ENCODE measurements around the gene NAT9. TPM values are rescaled to one million over a fixed set of nuclear protein-coding genes. Genes with fewer than 3 reads are reported as not detected.

NAT9 gene
- total and polyA plus RNA-seq, 2 donors (not counting 3 experiments of a cell fraction or from before 2014, with no cell fraction given): 39.3 to 44.8 TPM

- POLR2A ChIA-PET: no interaction called here
- Histone ChIP-seq H3K9ac (replicated peaks; ENCODE audit: extremely low read depth, insufficient read depth, low read length) (no peak overlapping the region), H3K9me1 (replicated peaks; ENCODE audit: control insufficient read depth, extremely low read depth, insufficient read depth, low read length) (no peaks in the 10 kb centered on the region), H4K20me1 (replicated peaks; ENCODE audit: control insufficient read depth, extremely low read depth, insufficient read depth, low read length) (no peaks in the 10 kb centered on the region), H3K9me3 (replicated peaks; ENCODE audit: control insufficient read depth, insufficient read depth, low read length) (no peaks in the 10 kb centered on the region), H3K27me3 (ENCODE audit: control insufficient read depth in 2 of 2, insufficient read depth in 2 of 2, low read length in 2 of 2) (no peaks in the 10 kb centered on the region), H3K79me2 (ENCODE audit: control insufficient read depth, insufficient read depth, low read length) (no peaks in the 10 kb centered on the region), H3K27ac (ENCODE audit: insufficient read depth, low read depth, low read length) (no peak overlapping the region), H2AFZ (ENCODE audit: low read depth, low read length) (no peak overlapping the region), H3K4me1 (ENCODE audit: control insufficient read depth, extremely low read depth, insufficient read depth, low read length) (peaks cover 7% of the 10 kb centered on the region), H3K4me2 (ENCODE audit: insufficient read depth, low read length) (no peak overlapping the region), H3K36me3 (ENCODE audit: control insufficient read depth in 2 of 2, extremely low read depth in 1 of 2, insufficient read depth in 2 of 2, low read length in 2 of 2) (no peaks in the 10 kb centered on the region), H3K4me3 (replicated peaks in 1 of 3; ENCODE audit: insufficient read depth in 1 of 3, low read depth in 1 of 3, low read length in 3 of 3) (no peak overlapping the region)
- no TSS peak for BruUV-seq (replicated peaks)
- dilution Hi-C loops (cut with MboI; ENCODE audit: extremely low pct_ligation_motif_present, low sequenced_read_pairs): no loop called here
- DNase-seq (ENCODE audit: low read depth, low spot score) (no peak), FAIRE-seq (no peak)
- CTCF ChIA-PET: interaction anchor here (1.4 to 3.5 kb wide), 3 partner anchors 12 to 32 kb away, joined by 4 to 25 read pairs (median 14); no protein-coding TSS in a partner anchor
- TF ChIP-seq EZH2 (IDR thresholded peaks at IDR 0.05; ENCODE audit: borderline replicate concordance, low read depth, low read length, severe bottlenecking): no peak
- no peak for TF ChIP-seq MAX (IDR thresholded peaks at IDR 0.05; ENCODE audit: insufficient read depth, insufficient read length)
- TF ChIP-seq POLR2A (IDR thresholded peaks at IDR 0.05; ENCODE audit: low read depth, low read length): no peak
- TF ChIP-seq GATA2 (IDR thresholded peaks at IDR 0.05; ENCODE audit: insufficient read depth, insufficient read length, low read depth, low read length): no peak
- TF ChIP-seq JUN (IDR thresholded peaks at IDR 0.05; ENCODE audit: borderline replicate concordance, insufficient read depth, insufficient read length, low read depth): no peak
- TF ChIP-seq POLR2AphosphoS5 (IDR thresholded peaks at IDR 0.05; ENCODE audit: insufficient read depth, low read depth, low read length): no peak
- intact Hi-C loops (cut with micrococcal nuclease): no loop called here
These were observed 17.3 kb downstream of the NAT9 start for GRCh38 chr17:74758848-74759168.

- Histone ChIP-seq H4K20me1 (replicated peaks; ENCODE audit: control insufficient read depth, extremely low read depth, insufficient read depth, low read length) (no peaks in the 10 kb centered on the region), H2AFZ (ENCODE audit: low read depth, low read length) (no peak overlapping the region), H3K9ac (replicated peaks; ENCODE audit: extremely low read depth, insufficient read depth, low read length) (no peak overlapping the region), H3K4me2 (ENCODE audit: insufficient read depth, low read length) (no peak overlapping the region), H3K4me1 (ENCODE audit: control insufficient read depth, extremely low read depth, insufficient read depth, low read length) (peaks cover 7% of the 10 kb centered on the region), H3K9me1 (replicated peaks; ENCODE audit: control insufficient read depth, extremely low read depth, insufficient read depth, low read length) (no peaks in the 10 kb centered on the region), H3K27ac (ENCODE audit: insufficient read depth, low read depth, low read length) (no peak overlapping the region), H3K9me3 (replicated peaks; ENCODE audit: control insufficient read depth, insufficient read depth, low read length) (no peaks in the 10 kb centered on the region), H3K36me3 (ENCODE audit: control insufficient read depth in 2 of 2, extremely low read depth in 1 of 2, insufficient read depth in 2 of 2, low read length in 2 of 2) (no peaks in the 10 kb centered on the region), H3K4me3 (replicated peaks in 1 of 3; ENCODE audit: insufficient read depth in 1 of 3, low read depth in 1 of 3, low read length in 3 of 3) (no peak overlapping the region), H3K79me2 (ENCODE audit: control insufficient read depth, insufficient read depth, low read length) (no peaks in the 10 kb centered on the region), H3K27me3 (ENCODE audit: control insufficient read depth in 2 of 2, insufficient read depth in 2 of 2, low read length in 2 of 2) (no peaks in the 10 kb centered on the region)
- no TSS peak for BruUV-seq (replicated peaks)
- ChIA-PET CTCF (interaction anchor here (0.9 to 3.5 kb wide), 5 partner anchors 12 to 33 kb away, joined by 3 to 25 read pairs (median 8); partner anchors contain the start of gene RAB37), POLR2A (no interaction called here)
- TF ChIP-seq POLR2A (IDR thresholded peaks at IDR 0.05; ENCODE audit: low read depth, low read length) (no peak), CTCF (IDR thresholded peaks at IDR 0.05; ENCODE audit: extremely low read depth in 1 of 2, insufficient read depth in 1 of 2, low read depth in 1 of 2, low read length in 2 of 2) (no peak), MYC (IDR thresholded peaks at IDR 0.05; ENCODE audit: low read depth, low read length) (no peak), GATA2 (IDR thresholded peaks at IDR 0.05; ENCODE audit: insufficient read depth, insufficient read length, low read depth, low read length) (no peak), JUN (IDR thresholded peaks at IDR 0.05; ENCODE audit: borderline replicate concordance, insufficient read depth, insufficient read length, low read depth) (no peak), EZH2 (IDR thresholded peaks at IDR 0.05; ENCODE audit: borderline replicate concordance, low read depth, low read length, severe bottlenecking) (no peak), MAX (IDR thresholded peaks at IDR 0.05; ENCODE audit: insufficient read depth, insufficient read length) (no peak), POLR2AphosphoS5 (IDR thresholded peaks at IDR 0.05; ENCODE audit: insufficient read depth, low read depth, low read length) (no peak), FOS (IDR thresholded peaks at IDR 0.05; ENCODE audit: borderline replicate concordance, insufficient read depth, low read length) (no peak)
- intact Hi-C loops (cut with micrococcal nuclease): loop anchor here (1.0 kb wide), 1 partner anchor 9 kb away; no protein-coding TSS in a partner anchor
- DNase-seq (ENCODE audit: low read depth, low spot score) (no peak), FAIRE-seq (no peak)
- dilution Hi-C loops (cut with MboI; ENCODE audit: extremely low pct_ligation_motif_present, low sequenced_read_pairs): no loop called here
These were observed 18.0 kb downstream of the NAT9 start for GRCh38 chr17:74757931-74758847.

Measured in endothelial cell of umbilical vein (primary cell).